Choroid plexus epithelial cell (primary cell): ENCODE measurements around the gene VWA7.

Source experiments
- DNase-seq: peaks from one replicate; pipeline ENCODE4 v3.0.0-alpha.2; 2010; ENCODE audit warnings: low read depth
- H3K4me3 ChIP-seq: 2 replicates; pipeline ENCODE4 v1.5.1; 2011; ENCODE audit warnings: low read depth, mild to moderate bottlenecking, control low read depth, low read length, moderate library complexity
- CTCF ChIP-seq: conservative IDR thresholded peaks from 2 replicates; pipeline ENCODE4 v1.5.1; 2011; ENCODE audit warnings: low read depth, mild to moderate bottlenecking, control low read depth, inconsistent platforms, low read length, moderate library complexity

Gene VWA7

GRCh38 chr6:31717499-31718222, 59.5 kb downstream of the VWA7 start:
- no peak for TF ChIP-seq CTCF
- no peak for DNase-seq
- no peak overlapping the region for H3K4me3 ChIP-seq
